Measurements from ENCODE around the gene MINDY4B. TPM values are rescaled to one million over a fixed set of nuclear protein-coding genes. Genes with fewer than 3 reads are reported as not detected.

The MINDY4B gene
- total RNA-seq, 2 experiments from 2014 or later = not detected

DNA sequence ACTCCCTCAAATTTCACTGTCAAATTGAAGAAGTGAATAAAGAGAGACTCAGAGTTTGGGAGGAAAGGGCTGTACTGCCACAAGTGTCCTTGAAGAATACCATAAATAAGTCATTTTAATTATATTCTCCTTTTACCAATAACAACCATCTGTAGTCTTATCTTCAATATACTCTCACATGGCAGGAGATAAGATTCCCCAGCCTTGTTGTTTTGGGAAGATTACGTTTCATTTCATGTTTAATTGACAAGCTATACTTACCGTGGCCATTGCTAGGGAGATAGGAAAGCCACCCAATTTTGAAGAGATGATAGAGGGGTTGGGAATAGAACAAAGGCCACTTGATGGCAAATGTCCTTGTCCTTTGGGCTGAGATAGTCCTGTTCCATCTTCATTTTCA, 2.3 kb downstream of the MINDY4B start:
- no peaks in the 10 kb centered on the region for H3K36me3 Mint-ChIP-seq (ENCODE audit: low read depth)
- CTCF ChIA-PET = no interaction called here
- no peaks in the 10 kb centered on the region for H3K9me3 Mint-ChIP-seq
- TF ChIP-seq, protein P1, sequence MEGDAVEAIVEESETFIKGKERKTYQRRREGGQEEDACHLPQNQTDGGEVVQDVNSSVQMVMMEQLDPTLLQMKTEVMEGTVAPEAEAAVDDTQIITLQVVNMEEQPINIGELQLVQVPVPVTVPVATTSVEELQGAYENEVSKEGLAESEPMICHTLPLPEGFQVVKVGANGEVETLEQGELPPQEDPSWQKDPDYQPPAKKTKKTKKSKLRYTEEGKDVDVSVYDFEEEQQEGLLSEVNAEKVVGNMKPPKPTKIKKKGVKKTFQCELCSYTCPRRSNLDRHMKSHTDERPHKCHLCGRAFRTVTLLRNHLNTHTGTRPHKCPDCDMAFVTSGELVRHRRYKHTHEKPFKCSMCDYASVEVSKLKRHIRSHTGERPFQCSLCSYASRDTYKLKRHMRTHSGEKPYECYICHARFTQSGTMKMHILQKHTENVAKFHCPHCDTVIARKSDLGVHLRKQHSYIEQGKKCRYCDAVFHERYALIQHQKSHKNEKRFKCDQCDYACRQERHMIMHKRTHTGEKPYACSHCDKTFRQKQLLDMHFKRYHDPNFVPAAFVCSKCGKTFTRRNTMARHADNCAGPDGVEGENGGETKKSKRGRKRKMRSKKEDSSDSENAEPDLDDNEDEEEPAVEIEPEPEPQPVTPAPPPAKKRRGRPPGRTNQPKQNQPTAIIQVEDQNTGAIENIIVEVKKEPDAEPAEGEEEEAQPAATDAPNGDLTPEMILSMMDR (IDR thresholded peaks at IDR 0.05) = no peak
- POLR2A ChIA-PET = interaction anchor here (0.7 kb wide), 1 partner anchor 796 kb away, joined by 3 read pairs; no protein-coding TSS in a partner anchor
- H3K27ac Mint-ChIP-seq = no peak overlapping the region
- ATAC-seq (no peak), DNase-seq (no peak)
- intact Hi-C loops (cut with micrococcal nuclease) = no loop called here
- no peak overlapping the region for H3K4me3 Mint-ChIP-seq
- no peaks in the 10 kb centered on the region for H3K4me1 Mint-ChIP-seq (ENCODE audit: low read depth)
- H3K27me3 Mint-ChIP-seq = peaks cover 13% of the 10 kb centered on the region

DNA sequence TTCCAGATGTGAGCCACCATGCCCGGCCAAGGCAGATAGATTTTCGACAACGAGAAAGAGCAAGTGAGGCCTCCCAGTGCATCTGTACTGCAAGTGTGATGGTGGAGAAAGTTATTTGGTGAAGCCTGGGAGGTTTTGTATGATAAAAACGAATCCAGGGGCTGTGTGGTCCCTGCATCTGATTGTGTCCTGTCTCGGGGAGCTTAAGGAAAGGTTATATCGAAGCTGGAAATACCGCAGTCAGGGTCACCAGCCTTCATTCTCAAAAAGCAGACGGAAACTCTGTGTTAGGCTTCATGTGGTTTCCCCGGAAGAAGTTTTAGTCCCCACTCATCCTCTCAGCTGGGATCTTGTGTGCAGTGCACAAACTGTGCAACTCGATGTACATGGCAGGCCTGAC, 3.4 kb downstream of the MINDY4B start:
- intact Hi-C loops (cut with micrococcal nuclease) = no loop called here
- H3K4me1 Mint-ChIP-seq (ENCODE audit: low read depth) = no peaks in the 10 kb centered on the region
- no peak overlapping the region for H3K4me3 Mint-ChIP-seq
- CTCF ChIA-PET = interaction anchor here (1.0 to 1.4 kb wide), 2 partner anchors 18 to 114 kb away, joined by 3 to 4 read pairs; no protein-coding TSS in a partner anchor
- H3K36me3 Mint-ChIP-seq (ENCODE audit: low read depth) = no peaks in the 10 kb centered on the region
- POLR2A ChIA-PET = no interaction called here
- ATAC-seq = no peak
- TF ChIP-seq, protein P1 (IDR thresholded peaks at IDR 0.05) = no peak
- no peak overlapping the region for H3K27ac Mint-ChIP-seq
- no peaks in the 10 kb centered on the region for H3K9me3 Mint-ChIP-seq
- peaks cover 9% of the 10 kb centered on the region for H3K27me3 Mint-ChIP-seq
- no peak for DNase-seq

DNA sequence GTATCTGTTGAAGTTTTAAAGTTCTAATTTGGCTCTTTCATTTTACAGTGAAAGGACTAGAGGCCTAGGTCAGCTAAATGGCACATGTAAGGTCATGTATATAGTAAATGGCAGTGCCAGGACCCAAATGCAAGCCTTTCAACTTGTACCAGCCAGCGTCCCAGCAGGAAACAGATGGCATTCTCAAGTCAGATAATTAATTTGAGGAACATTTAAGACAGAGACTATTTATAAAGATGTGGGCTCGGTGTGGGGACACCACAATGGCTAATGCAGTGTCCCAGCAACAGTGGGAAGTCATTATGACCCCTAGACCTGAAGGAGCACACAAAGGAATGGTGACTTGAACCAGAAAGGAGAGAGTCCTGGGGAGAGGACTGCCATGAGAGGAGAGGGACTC, 6.1 kb downstream of the MINDY4B start:
- H3K36me3 Mint-ChIP-seq (ENCODE audit: low read depth) = no peaks in the 10 kb centered on the region

DNA sequence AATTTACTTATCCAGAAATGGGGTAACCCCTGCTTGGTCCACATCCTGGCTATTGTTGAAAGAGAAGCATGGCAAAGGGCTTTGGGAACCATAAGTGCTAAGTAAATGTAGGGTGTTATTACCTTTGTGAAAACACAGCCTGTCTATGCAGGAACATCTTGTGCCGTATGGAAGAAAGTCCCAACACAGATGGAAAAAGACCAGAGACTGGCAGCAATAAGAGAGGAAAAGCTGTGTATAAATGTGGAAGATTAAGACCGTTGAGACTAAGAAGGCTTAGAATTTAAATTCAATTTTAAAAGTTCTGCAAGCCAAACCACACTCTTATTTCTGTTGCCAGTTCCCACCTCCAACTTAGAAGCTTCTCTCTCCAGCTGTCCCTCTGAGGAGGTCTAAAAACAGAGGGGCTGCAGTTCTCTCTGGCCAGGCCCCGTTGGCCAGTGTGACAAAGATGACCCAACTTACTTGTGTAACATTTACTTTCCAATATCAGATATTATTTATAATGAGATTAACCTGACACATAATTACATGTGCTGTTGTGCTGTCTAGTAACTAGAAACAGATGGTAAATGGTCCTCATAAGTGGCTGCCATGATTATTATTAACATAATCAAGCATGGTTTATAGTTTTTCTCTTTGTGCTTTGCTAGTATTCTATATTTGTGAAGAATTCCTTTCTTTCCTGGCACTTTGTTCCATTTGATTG, 7.0 kb downstream of the MINDY4B start:
- ChIA-PET POLR2A (no interaction called here), CTCF (interaction anchor here (0.9 kb wide), 1 partner anchor 69 kb away, joined by 4 read pairs; no protein-coding TSS in a partner anchor)
- Mint-ChIP-seq H3K36me3 (ENCODE audit: low read depth) (no peaks in the 10 kb centered on the region), H3K27ac (no peak overlapping the region), H3K9me3 (no peaks in the 10 kb centered on the region), H3K27me3 (peaks cover 2% of the 10 kb centered on the region), H3K4me3 (no peak overlapping the region), H3K4me1 (ENCODE audit: low read depth) (no peaks in the 10 kb centered on the region)
- DNase-seq (no peak), ATAC-seq (no peak)
- TF ChIP-seq, protein P1 (IDR thresholded peaks at IDR 0.05) = no peak
- intact Hi-C loops (cut with micrococcal nuclease) = no loop called here

More for the DNA sequence above, 6.1 kb downstream of the MINDY4B start:
- TF ChIP-seq, protein P1 (IDR thresholded peaks at IDR 0.05) = no peak
- no peak for DNase-seq
- peaks cover 2% of the 10 kb centered on the region for H3K27me3 Mint-ChIP-seq
- intact Hi-C loops (cut with micrococcal nuclease) = no loop called here
- H3K9me3 Mint-ChIP-seq = no peaks in the 10 kb centered on the region
- H3K27ac Mint-ChIP-seq = no peak overlapping the region
- ATAC-seq = no peak
- no peak overlapping the region for H3K4me3 Mint-ChIP-seq
- ChIA-PET POLR2A (no interaction called here), CTCF (no interaction called here)
- H3K4me1 Mint-ChIP-seq (ENCODE audit: low read depth) = no peaks in the 10 kb centered on the region

DNA sequence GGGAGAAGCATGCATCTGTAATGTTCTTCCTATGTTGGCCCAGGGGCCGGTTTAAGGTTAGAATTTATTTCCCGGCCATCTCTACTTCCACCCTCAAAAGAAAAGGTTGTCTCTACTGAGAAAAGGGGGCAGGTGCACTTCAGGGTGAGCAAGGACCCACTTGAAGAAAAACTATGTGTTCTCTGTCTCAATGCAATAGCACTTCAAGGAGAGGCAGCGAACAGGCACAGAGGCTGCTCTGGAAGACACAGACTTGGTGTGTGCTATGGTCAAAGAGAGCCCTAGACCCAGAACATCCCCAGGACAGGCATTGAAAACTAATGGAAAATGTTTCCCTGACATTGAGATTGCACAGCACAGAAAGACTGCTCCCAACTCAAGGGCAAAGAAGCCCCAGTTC, 7.6 kb downstream of the MINDY4B start:
- ChIA-PET POLR2A (no interaction called here), CTCF (interaction anchor here (0.9 kb wide), 1 partner anchor 69 kb away, joined by 4 read pairs; no protein-coding TSS in a partner anchor)
- Mint-ChIP-seq H3K27ac (no peak overlapping the region), H3K4me3 (no peak overlapping the region), H3K27me3 (peaks cover 2% of the 10 kb centered on the region), H3K36me3 (ENCODE audit: low read depth) (no peaks in the 10 kb centered on the region), H3K9me3 (no peaks in the 10 kb centered on the region), H3K4me1 (ENCODE audit: low read depth) (no peaks in the 10 kb centered on the region)
- ATAC-seq (no peak), DNase-seq (no peak)
- TF ChIP-seq, protein P1 (IDR thresholded peaks at IDR 0.05) = no peak
- intact Hi-C loops (cut with micrococcal nuclease) = no loop called here

Data from activated CD8-positive, alpha-beta T cell treated with anti-CD3 and anti-CD28 coated beads for 36 hours (primary cell).